Panc1 (cell line): ENCODE data around the gene CDK5RAP2.

Experiments used
- CTCF ChIP-seq: fragments of 450-650 bp; IDR thresholded peaks from 2 replicates; pipeline ENCODE4 v1.5.1; 2017; ENCODE audit warnings: mild to moderate bottlenecking
- POLR2AphosphoS5 ChIP-seq: IDR thresholded peaks from 2 replicates; pipeline ENCODE4 v1.6.1; 2012; ENCODE audit warnings: mild to moderate bottlenecking, low read depth, low read length, moderate library complexity
- SIN3A ChIP-seq: IDR thresholded peaks from 2 replicates; pipeline ENCODE4 v1.6.1; 2012; ENCODE audit warnings: low read depth, mild to moderate bottlenecking, low read length, moderate library complexity, borderline replicate concordance; ENCODE audit not compliant: insufficient read depth
- TCF7L2 ChIP-seq: IDR thresholded peaks from 2 replicates; pipeline ENCODE4 v1.6.1; 2011; ENCODE audit warnings: mild to moderate bottlenecking, low read depth, low read length, inconsistent platforms
- TF ChIP-seq, protein P1 (sequence below), 2 experiments: IDR thresholded peaks; 2 replicates each; pipeline ENCODE4 v1.6.1; 2011 to 2012; ENCODE audit warnings: low read depth in 2 of 2, control low read depth in 1 of 2, low read length in 1 of 2, mild to moderate bottlenecking in 1 of 2, moderate library complexity in 1 of 2; ENCODE audit not compliant: insufficient read depth in 1 of 2

DNA sequence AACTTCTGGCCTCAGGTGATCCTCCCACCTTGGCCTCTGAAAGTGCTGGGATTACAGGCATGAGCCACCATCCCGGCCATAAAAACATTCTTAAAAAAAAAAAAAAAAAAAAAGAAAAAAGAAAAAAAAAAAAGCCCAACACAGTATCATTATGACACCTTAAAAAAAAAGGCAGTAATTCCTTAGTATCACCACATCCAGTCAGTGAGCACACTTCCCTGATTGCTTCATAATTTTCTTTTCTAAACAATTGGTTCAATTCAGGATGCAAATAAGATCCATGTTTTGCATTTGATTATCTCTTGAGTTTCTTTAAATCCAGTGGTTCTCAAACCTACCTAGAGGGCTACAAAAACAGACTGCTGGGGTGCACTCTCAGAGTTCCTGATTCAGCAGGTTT is 182.5 kb downstream of the CDK5RAP2 start:
- no peak for TF ChIP-seq CTCF
- TF ChIP-seq, protein P1, sequence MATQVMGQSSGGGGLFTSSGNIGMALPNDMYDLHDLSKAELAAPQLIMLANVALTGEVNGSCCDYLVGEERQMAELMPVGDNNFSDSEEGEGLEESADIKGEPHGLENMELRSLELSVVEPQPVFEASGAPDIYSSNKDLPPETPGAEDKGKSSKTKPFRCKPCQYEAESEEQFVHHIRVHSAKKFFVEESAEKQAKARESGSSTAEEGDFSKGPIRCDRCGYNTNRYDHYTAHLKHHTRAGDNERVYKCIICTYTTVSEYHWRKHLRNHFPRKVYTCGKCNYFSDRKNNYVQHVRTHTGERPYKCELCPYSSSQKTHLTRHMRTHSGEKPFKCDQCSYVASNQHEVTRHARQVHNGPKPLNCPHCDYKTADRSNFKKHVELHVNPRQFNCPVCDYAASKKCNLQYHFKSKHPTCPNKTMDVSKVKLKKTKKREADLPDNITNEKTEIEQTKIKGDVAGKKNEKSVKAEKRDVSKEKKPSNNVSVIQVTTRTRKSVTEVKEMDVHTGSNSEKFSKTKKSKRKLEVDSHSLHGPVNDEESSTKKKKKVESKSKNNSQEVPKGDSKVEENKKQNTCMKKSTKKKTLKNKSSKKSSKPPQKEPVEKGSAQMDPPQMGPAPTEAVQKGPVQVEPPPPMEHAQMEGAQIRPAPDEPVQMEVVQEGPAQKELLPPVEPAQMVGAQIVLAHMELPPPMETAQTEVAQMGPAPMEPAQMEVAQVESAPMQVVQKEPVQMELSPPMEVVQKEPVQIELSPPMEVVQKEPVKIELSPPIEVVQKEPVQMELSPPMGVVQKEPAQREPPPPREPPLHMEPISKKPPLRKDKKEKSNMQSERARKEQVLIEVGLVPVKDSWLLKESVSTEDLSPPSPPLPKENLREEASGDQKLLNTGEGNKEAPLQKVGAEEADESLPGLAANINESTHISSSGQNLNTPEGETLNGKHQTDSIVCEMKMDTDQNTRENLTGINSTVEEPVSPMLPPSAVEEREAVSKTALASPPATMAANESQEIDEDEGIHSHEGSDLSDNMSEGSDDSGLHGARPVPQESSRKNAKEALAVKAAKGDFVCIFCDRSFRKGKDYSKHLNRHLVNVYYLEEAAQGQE (IDR thresholded peaks at IDR 0.05; ENCODE audit: insufficient read depth in 1 of 2, low read depth in 2 of 2, low read length in 1 of 2) = no peak
- TF ChIP-seq POLR2AphosphoS5 = no peak
- TF ChIP-seq TCF7L2 = no peak
- no peak for TF ChIP-seq SIN3A
